H1 (cell line): ENCODE measurements around the gene ILK. TPM values are rescaled to one million over a fixed set of nuclear protein-coding genes. Genes with fewer than 3 reads are reported as not detected.

Source experiments
- CTCF ChIA-PET: fragments of 300-600 bp; sonication (Branson Sonifier 250); formaldehyde crosslinking; loops from one replicate; lab custom pipeline; 2021; ENCODE audit not compliant: partially characterized antibody; lab: Charles Lee
- POLR2A ChIA-PET: fragments of 300-600 bp; sonication (Branson Sonifier 250); formaldehyde crosslinking; loops from one replicate; lab custom pipeline; 2021; ENCODE audit warnings: inconsistent platforms; ENCODE audit not compliant: partially characterized antibody; lab: Charles Lee
- DNase-seq, 2 experiments: peaks; one replicate each; pipeline versions ENCODE4 v3.0.0 to v3.0.0-alpha.2; 2010 to 2022; ENCODE audit warnings: low spot score in 2 of 2, low read depth in 1 of 2, mixed read lengths in 1 of 2
- FAIRE-seq: peaks from 2 replicates; lab custom pipeline; 2011; peaks lifted over from hg19 to GRCh38; lab: Jason Lieb, UNC
- H2AFZ ChIP-seq: 2 replicates; pipeline ENCODE4 v1.8.1; 2012; ENCODE audit warnings: low read length, inconsistent platforms
- H2AK5ac ChIP-seq: 2 replicates; pipeline ENCODE4 v1.6.1; 2013; ENCODE audit warnings: low read depth, low read length
- H2BK120ac ChIP-seq: replicated peaks from 2 replicates; pipeline ENCODE3; 2013; ENCODE audit warnings: low read depth, low read length, inconsistent platforms
- H2BK12ac ChIP-seq: 2 replicates; pipeline ENCODE4 v1.6.1; 2013; ENCODE audit warnings: low read depth, low read length
- H2BK15ac ChIP-seq: 2 replicates; pipeline ENCODE4 v1.6.1; 2013; ENCODE audit warnings: low read length
- H2BK20ac ChIP-seq: 2 replicates; pipeline ENCODE4 v1.6.1; 2013; ENCODE audit warnings: low read length
- H2BK5ac ChIP-seq: 2 replicates; pipeline ENCODE4 v1.6.1; 2013; ENCODE audit warnings: low read depth, low read length
- H3K14ac ChIP-seq: 2 replicates; pipeline ENCODE4 v1.6.1; 2013; ENCODE audit warnings: inconsistent platforms; ENCODE audit not compliant: insufficient read length
- H3K18ac ChIP-seq: 2 replicates; pipeline ENCODE4 v1.6.1; 2013; ENCODE audit warnings: low read length; ENCODE audit errors: extremely low read depth
- H3K23ac ChIP-seq: 2 replicates; pipeline ENCODE4 v1.6.1; 2013; ENCODE audit warnings: inconsistent platforms; ENCODE audit not compliant: insufficient read length
- H3K23me2 ChIP-seq: 2 replicates; pipeline ENCODE4 v1.6.1; 2013; ENCODE audit warnings: low read depth, low read length
- H3K27ac ChIP-seq: 2 replicates; pipeline ENCODE4 v1.6.1; 2011; ENCODE audit warnings: low read depth, low read length, inconsistent platforms
- H3K27me3 ChIP-seq, 4 experiments: replicated peaks in 1 of 4; 1 replicate in 1 of 4; 2 replicates in 3 of 4; pipeline versions ENCODE4 v1.6.1 to v1.8.1; 2011 to 2013; ENCODE audit warnings: low read length in 3 of 4, mild to moderate bottlenecking in 3 of 4, inconsistent platforms in 2 of 4, mixed read lengths in 2 of 4, moderate library complexity in 1 of 4; ENCODE audit not compliant: control insufficient read depth in 3 of 4, insufficient read depth in 3 of 4; ENCODE audit errors: extremely low read depth in 1 of 4
- H3K36me3 ChIP-seq, 4 experiments: 2 replicates each; pipeline versions ENCODE4 v1.6.1 to v1.8.1; 2011 to 2013; ENCODE audit warnings: mild to moderate bottlenecking in 4 of 4, low read length in 3 of 4, moderate library complexity in 2 of 4, control low read depth in 1 of 4, inconsistent platforms in 1 of 4; ENCODE audit not compliant: insufficient read depth in 4 of 4, control insufficient read depth in 2 of 4
- H3K4ac ChIP-seq: replicated peaks from 2 replicates; pipeline ENCODE3; 2013; ENCODE audit warnings: low read length, low read depth, mixed read lengths, inconsistent platforms; ENCODE audit not compliant: insufficient read length
- H3K4me1 ChIP-seq, 4 experiments: replicated peaks in 1 of 4; 1 replicate in 1 of 4; 2 replicates in 3 of 4; pipeline versions ENCODE4 v1.6.1 to v1.8.1; 2011 to 2013; ENCODE audit warnings: low read length in 3 of 4, inconsistent platforms in 2 of 4, mixed read lengths in 1 of 4; ENCODE audit not compliant: insufficient read depth in 4 of 4, control insufficient read depth in 3 of 4
- H3K4me2 ChIP-seq, 2 experiments: 2 replicates each; pipeline versions ENCODE4 v1.6.1 to v1.8.1; 2011 to 2013; ENCODE audit warnings: low read depth in 2 of 2, low read length in 2 of 2, control low read depth in 1 of 2, inconsistent platforms in 1 of 2, mild to moderate bottlenecking in 1 of 2; ENCODE audit not compliant: insufficient read depth in 1 of 2
- H3K4me3 ChIP-seq, 4 experiments: fragments of 200-600, 300-600 bp in 1 of 4; sonication (generic), shearing (Covaris generic), sonication (Bioruptor Twin) in 1 of 4; 2 replicates each; pipeline versions ENCODE4 v1.5.1 to v1.8.1; 2011 to 2016; ENCODE audit warnings: low read length in 4 of 4, low read depth in 3 of 4, control low read depth in 2 of 4, inconsistent platforms in 2 of 4, mild to moderate bottlenecking in 2 of 4, mixed read lengths in 1 of 4, moderate library complexity in 1 of 4; ENCODE audit not compliant: insufficient read depth in 2 of 4; ENCODE audit errors: extremely low read depth in 1 of 4
- H3K56ac ChIP-seq: replicated peaks from 2 replicates; pipeline ENCODE3; 2013; ENCODE audit warnings: low read depth, mild to moderate bottlenecking, mixed read lengths, low read length, inconsistent platforms; ENCODE audit not compliant: insufficient read length
- H3K79me1 ChIP-seq: 2 replicates; pipeline ENCODE4 v1.6.1; 2013; ENCODE audit warnings: low read depth, low read length, control low read depth
- H3K79me2 ChIP-seq, 2 experiments: 2 replicates each; pipeline versions ENCODE4 v1.6.1 to v1.8.1; 2012 to 2013; ENCODE audit warnings: low read length in 2 of 2, mild to moderate bottlenecking in 2 of 2, inconsistent platforms in 1 of 2; ENCODE audit not compliant: insufficient read depth in 2 of 2, control insufficient read depth in 1 of 2
- H3K9ac ChIP-seq, 4 experiments: replicated peaks in 1 of 4; 1 replicate in 1 of 4; 2 replicates in 3 of 4; pipeline versions ENCODE4 v1.6.1 to v1.8.1; 2011 to 2013; ENCODE audit warnings: low read depth in 3 of 4, low read length in 3 of 4, control low read depth in 2 of 4, mild to moderate bottlenecking in 2 of 4, moderate library complexity in 2 of 4, inconsistent platforms in 1 of 4; ENCODE audit errors: extremely low read depth in 1 of 4
- H3K9me3 ChIP-seq, 2 experiments: 2 replicates each; pipeline versions ENCODE4 v1.6.1 to v1.8.1; 2012 to 2013; ENCODE audit warnings: mild to moderate bottlenecking in 2 of 2, moderate library complexity in 2 of 2, control low read depth in 1 of 2, inconsistent platforms in 1 of 2, low read depth in 1 of 2, low read length in 1 of 2, mixed read lengths in 1 of 2; ENCODE audit not compliant: insufficient read depth in 2 of 2
- H4K20me1 ChIP-seq, 2 experiments: replicated peaks in 1 of 2; 2 replicates each; pipeline versions ENCODE3 to v1.8.1; 2011 to 2013; ENCODE audit warnings: inconsistent platforms in 2 of 2, low read length in 2 of 2, mild to moderate bottlenecking in 1 of 2; ENCODE audit not compliant: insufficient read depth in 2 of 2, control insufficient read depth in 1 of 2
- H4K5ac ChIP-seq: 2 replicates; pipeline ENCODE4 v1.6.1; 2013; ENCODE audit warnings: low read length, low read depth, mixed read lengths, inconsistent platforms; ENCODE audit not compliant: insufficient read length
- H4K8ac ChIP-seq: 2 replicates; pipeline ENCODE4 v1.8.0; 2013; ENCODE audit warnings: mild to moderate bottlenecking, moderate library complexity, low read length, inconsistent platforms; ENCODE audit not compliant: insufficient read depth; ENCODE audit errors: extremely low read depth
- H4K91ac ChIP-seq: replicated peaks from 2 replicates; pipeline ENCODE3; 2013; ENCODE audit warnings: low read length, mixed read lengths, inconsistent platforms; ENCODE audit not compliant: insufficient read length
- FOSL1 ChIP-seq: IDR thresholded peaks from 2 replicates; pipeline ENCODE4 v1.6.1; 2011; ENCODE audit warnings: mild to moderate bottlenecking, low read depth, low read length, moderate library complexity; ENCODE audit not compliant: insufficient read depth
- HDAC2 ChIP-seq, 2 experiments: fragments of 300-600 bp in 1 of 2; sonication (generic) in 1 of 2; IDR thresholded peaks; 2 replicates each; pipeline ENCODE4 v1.6.1; 2011 to 2012; ENCODE audit warnings: low read depth in 2 of 2, low read length in 2 of 2, mild to moderate bottlenecking in 2 of 2, moderate library complexity in 2 of 2, borderline replicate concordance in 1 of 2, inconsistent platforms in 1 of 2
- NANOG ChIP-seq: IDR thresholded peaks from 2 replicates; pipeline ENCODE4 v1.6.1; 2011; ENCODE audit warnings: low read length, low read depth, mild to moderate bottlenecking, inconsistent platforms; ENCODE audit not compliant: insufficient read depth, poor library complexity, severe bottlenecking
- SAP30 ChIP-seq: fragments of 300-600 bp; sonication (generic); IDR thresholded peaks from 2 replicates; pipeline ENCODE4 v1.7.1; 2012; ENCODE audit warnings: low read length, moderate library complexity, mild to moderate bottlenecking, inconsistent platforms; ENCODE audit not compliant: insufficient read depth, insufficient replicate concordance
- SIX5 ChIP-seq: IDR thresholded peaks from 2 replicates; pipeline ENCODE4 v1.6.1; 2011; ENCODE audit warnings: mild to moderate bottlenecking, low read depth, low read length
- SP1 ChIP-seq: IDR thresholded peaks from 2 replicates; pipeline ENCODE4 v1.6.1; 2011; ENCODE audit warnings: low read depth, low read length
- SP2 ChIP-seq: IDR thresholded peaks from 2 replicates; pipeline ENCODE4 v1.6.1; 2012; ENCODE audit warnings: mild to moderate bottlenecking, low read length, inconsistent platforms
- TEAD4 ChIP-seq: IDR thresholded peaks from 2 replicates; pipeline ENCODE4 v1.6.1; 2012; ENCODE audit warnings: low read depth, low read length, inconsistent platforms, mixed read lengths
- WGBS, 2 experiments: shearing (Covaris generic) in 1 of 2; methylation state at CpG; one replicate each; pipeline versions ENCODE4 v1.1.6 to v1.1.7; 2013 to 2015; ENCODE audit warnings: low lambda C conversion rate in 2 of 2, mixed read lengths in 2 of 2, inconsistent platforms in 1 of 2, low coverage in 1 of 2, missing lambda C conversion rate in 1 of 2; ENCODE audit not compliant: insufficient replicate concordance in 2 of 2, insufficient coverage in 1 of 2, insufficient read length in 1 of 2; ENCODE audit errors: extremely low coverage in 1 of 2, missing lambda C conversion rate in 1 of 2; 5-methylcytosine and 5-hydroxymethylcytosine counted together
- polyA plus RNA-seq, 7 experiments: library from polyadenylated mRNA; depleted of rRNA in 3 of 7; stranded (reverse) in 5 of 7; unstranded in 2 of 7; fragments of >200 nt in 5 of 7; fragments of 200-250 nt in 2 of 7; gene quantifications; 1 replicate in 5 of 7; 2 replicates in 1 of 7; 4 replicates in 1 of 7; pipeline versions ENCODE4 v1.2.1 to v1.2.3, GENCODE V29; 2011 to 2013; ENCODE audit warnings: missing spikeins in 2 of 7, mixed read lengths in 2 of 7
- total RNA-seq: library from RNA; stranded (reverse); fragmentation: NEBNext Ultra II Directional; extraction: Animal tissue kit (Norgen Biotek cat#: 25700); gene quantifications from 2 replicates; pipeline ENCODE4 v1.2.1, GENCODE V29; 2021

ILK gene
- total and polyA plus RNA-seq, 2 of the 8 experiments (the other 6 are each of a cell fraction or from before 2014, with no cell fraction given): 91.4 to 132 TPM

DNA sequence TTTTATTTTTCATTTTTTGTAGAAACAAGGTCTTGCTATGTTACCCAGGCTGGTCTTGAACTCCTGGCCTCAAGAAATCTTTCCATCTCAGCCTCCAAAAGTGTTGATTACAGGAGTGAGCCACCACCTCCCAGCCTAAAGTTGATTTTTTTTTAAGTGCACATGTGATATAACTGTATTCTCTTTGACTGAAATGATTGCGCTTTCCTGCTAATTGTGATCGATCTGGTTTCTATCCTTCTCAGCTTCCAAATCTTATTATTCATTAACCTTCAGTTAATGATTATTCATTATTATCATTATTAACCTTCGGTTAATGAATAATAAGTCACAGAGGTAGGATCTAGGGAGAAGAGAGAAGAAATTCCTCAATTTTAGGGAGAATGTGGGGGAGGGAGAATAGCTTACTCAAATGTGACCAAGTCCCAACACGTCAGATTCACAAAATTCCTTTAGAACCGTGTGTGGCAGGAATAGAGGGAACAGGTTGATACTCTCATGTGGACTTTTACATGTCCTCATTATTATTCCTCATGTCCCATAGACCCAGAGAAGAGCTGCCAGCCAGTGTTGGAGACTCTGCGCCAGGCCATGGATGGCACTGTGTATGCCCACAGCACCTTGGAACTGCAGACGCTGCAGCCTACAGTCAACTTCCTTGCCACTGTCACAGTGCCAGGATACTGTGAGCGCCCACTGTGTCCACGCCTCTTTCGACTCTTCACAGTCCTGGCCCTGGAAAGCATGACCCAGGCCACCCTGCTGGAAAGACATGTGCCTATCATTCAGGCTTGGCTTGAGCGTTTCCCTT is 47.2 kb upstream of the ILK start:
- Histone ChIP-seq H3K18ac (no peak overlapping the region), H2BK120ac (no peak overlapping the region), H4K5ac (no peak overlapping the region), H2BK5ac (no peak overlapping the region; the same call in 1 of the 2 replicates), H3K79me2 (no peaks in the 10 kb centered on the region), H3K4me2 (no peak overlapping the region), H4K20me1 (no peaks in the 10 kb centered on the region), H3K56ac (no peak overlapping the region), H2BK12ac (no peak overlapping the region), H3K23me2 (no peaks in the 10 kb centered on the region), H2BK15ac (no peak overlapping the region), H2AK5ac (0 out of 2 replicates have a peak overlapping the region, but pooled peaks have one; percentile 30), H3K9me3 (no peaks in the 10 kb centered on the region), H4K91ac (no peak overlapping the region), H4K8ac (no peak overlapping the region; the same call in 1 of the 2 replicates), H2AFZ (no peak overlapping the region), H3K14ac (no peak overlapping the region), H3K27ac (no peak overlapping the region), H3K79me1 (no peaks in the 10 kb centered on the region), H3K23ac (no peak overlapping the region), H3K36me3 (no peaks in the 10 kb centered on the region), H3K4me3 (no peak overlapping the region)
- CTCF ChIA-PET: interaction anchor here (1.0 to 6.8 kb wide), 3 partner anchors 14 to 57 kb away, joined by 3 to 48 read pairs (median 3); no protein-coding TSS in a partner anchor
- no peak for FAIRE-seq
- POLR2A ChIA-PET: interaction anchor here (1.2 kb wide), 1 partner anchor 9 kb away, joined by 3 read pairs; no protein-coding TSS in a partner anchor
- TF ChIP-seq FOSL1 (no peak), TEAD4 (no peak), SP1 (no peak), SIX5 (no peak), SAP30 (no peak), HDAC2 (IDR thresholded peaks at IDR 0.05; ENCODE audit: borderline replicate concordance in 1 of 2, low read depth in 2 of 2, low read length in 2 of 2) (no peak), SP2 (no peak), NANOG (no peak)
- TF ChIP-seq, all 59 proteins: peak for 0
- Histone ChIP-seq H3K27me3 (no peaks in the 10 kb centered on the region), H2BK20ac (no peak overlapping the region), H3K4ac (no peak overlapping the region), H3K9ac (no peak overlapping the region), H3K4me1 (no peaks in the 10 kb centered on the region)
- WGBS, 2 experiments: 93% methylated on average over 11 of the region's 11 CpGs; no CpG with 5 or more reads in 1 of the 2 experiments
- DNase-seq: no peak
